Lung microvascular endothelial cell (primary cell): ENCODE data around the gene P4HA2. TPM values are rescaled to one million over a fixed set of nuclear protein-coding genes. Genes with fewer than 3 reads are reported as not detected.
"Not testable (repeated sequence)": the region's sequence is repeated elsewhere in the genome, so short reads cannot be mapped to it uniquely, and the experiment has no call there.

Experiments used
- DNase-seq, 2 donors: peaks; one replicate each; pipeline versions ENCODE4 v3.0.0 to v3.0.0-alpha.2; 2010; ENCODE audit warnings: low read depth in 2 of 2
- total RNA-seq: library from RNA; depleted of rRNA; stranded (reverse); fragments of >200 nt; gene quantifications from 2 replicates; pipeline ENCODE4 v1.2.1, GENCODE V29; 2014

The P4HA2 gene
- total RNA-seq, 1 donor from 2014 or later = 35.1 TPM

DNA sequence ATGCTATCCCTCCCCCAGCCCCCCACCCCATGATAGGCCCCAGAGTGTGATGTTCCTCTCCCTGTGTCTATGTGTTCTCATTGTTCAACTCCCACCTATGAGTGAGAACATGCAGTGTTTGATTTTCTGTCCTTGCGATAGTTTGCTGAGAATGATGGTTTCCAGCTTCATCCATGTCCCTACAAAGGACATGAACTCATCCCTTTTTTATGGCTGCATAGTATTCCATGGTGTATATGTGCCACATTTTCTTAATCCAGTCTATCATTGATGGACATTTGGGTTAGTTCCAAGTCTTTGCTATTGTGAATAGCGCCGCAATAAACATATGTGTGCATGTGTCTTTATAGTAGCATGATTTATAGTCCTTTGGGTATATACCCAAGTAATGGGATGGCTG, 82.3 kb downstream of the P4HA2 start:
- DNase-seq = not testable (repeated sequence)

DNA sequence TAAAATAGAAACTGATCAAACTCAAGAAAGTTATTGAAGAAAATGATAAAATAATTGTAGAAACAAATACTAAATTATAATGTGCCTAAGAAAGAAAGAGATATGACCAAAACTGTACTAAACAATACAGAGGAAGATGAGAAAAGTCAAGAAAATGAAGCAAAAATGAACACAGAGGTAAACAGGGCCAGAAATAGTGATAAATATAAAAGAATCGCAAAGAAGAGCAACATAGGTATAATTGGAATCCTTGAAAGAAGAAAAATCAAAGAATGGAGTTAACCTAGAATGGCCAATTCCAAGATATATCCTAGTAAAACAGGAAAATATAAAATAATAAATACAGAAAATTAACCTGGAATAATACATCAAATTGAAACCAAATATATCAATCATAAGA, 84.5 kb downstream of the P4HA2 start:
- no peak for DNase-seq

DNA sequence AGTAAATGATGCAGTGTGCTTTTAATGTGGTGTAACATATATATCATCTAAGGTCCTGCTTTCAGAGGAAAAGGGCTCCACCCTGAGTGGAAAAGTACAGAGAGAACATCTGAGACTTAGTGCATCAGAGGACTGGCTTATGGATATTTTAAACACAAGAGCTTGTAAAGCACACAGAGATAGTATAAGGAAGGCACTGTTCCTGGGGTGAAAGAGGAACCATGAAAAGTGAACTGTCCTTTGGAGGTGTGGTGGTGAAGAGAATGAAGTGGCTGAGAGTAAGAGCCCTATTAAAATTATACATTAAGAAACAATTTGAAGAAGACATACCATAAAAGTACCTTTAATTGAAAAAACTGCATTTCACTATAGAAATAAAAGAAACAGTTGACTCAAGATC, 85.2 kb downstream of the P4HA2 start:
- DNase-seq = no peak

Other genes with a start within 250 kb of the P4HA2 start
- gene ACSL6, start 216.2 kb downstream of the P4HA2 start, total RNA-seq = 0.40 and 0.65 TPM in 2 replicates
- not detected in 2 replicates for gene IL3, start 167.2 kb downstream of the P4HA2 start, total RNA-seq
- gene CSF2, start 154.1 kb downstream of the P4HA2 start, total RNA-seq = 0.20 and 0.22 TPM in 2 replicates
- 18.3 and 24.6 TPM in 2 replicates for gene PDLIM4, start 29.8 kb upstream of the P4HA2 start, total RNA-seq
- gene SLC22A4, start 66.5 kb upstream of the P4HA2 start, total RNA-seq = 2.4 and 4.4 TPM in 2 replicates
- gene SLC22A5, start 141.9 kb upstream of the P4HA2 start, total RNA-seq = 3.4 and 4.1 TPM in 2 replicates